ENCODE results near the gene SCYL1. TPM values are rescaled to one million over a fixed set of nuclear protein-coding genes. Genes with fewer than 3 reads are reported as not detected.

Gene SCYL1
- total RNA-seq, 1 donor from 2014 or later = 95.8 TPM

Other genes starting within 250 kb of the SCYL1 start
- 3.4 and 5.1 TPM in 2 replicates for gene CDC42EP2, start 210.2 kb upstream of the SCYL1 start, total RNA-seq
- gene DPF2, start 191.2 kb upstream of the SCYL1 start, total RNA-seq = 77.0 and 78.1 TPM in 2 replicates
- 1.3 and 1.6 TPM in 2 replicates for gene TIGD3, start 170.3 kb upstream of the SCYL1 start, total RNA-seq
- 14.6 and 16.3 TPM in 2 replicates for gene SLC25A45, start 142.4 kb upstream of the SCYL1 start, total RNA-seq
- gene FRMD8, start 138.4 kb upstream of the SCYL1 start, total RNA-seq = 39.7 and 39.8 TPM in 2 replicates
- gene NEAT1, start 102.3 kb upstream of the SCYL1 start, total RNA-seq = 422 and 430 TPM in 2 replicates
- gene MALAT1, start 26.0 kb upstream of the SCYL1 start, total RNA-seq = 4,338 and 4,347 TPM in 2 replicates
- gene LTBP3, start 33.3 kb downstream of the SCYL1 start, total RNA-seq = 85.3 and 86.4 TPM in 2 replicates
- 63.6 and 63.8 TPM in 2 replicates for gene ZNRD2, start 45.4 kb downstream of the SCYL1 start, total RNA-seq
- 31.5 and 32.0 TPM in 2 replicates for gene FAM89B, start 47.5 kb downstream of the SCYL1 start, total RNA-seq
- gene EHBP1L1, start 51.0 kb downstream of the SCYL1 start, total RNA-seq = 163 and 168 TPM in 2 replicates
- gene KCNK7, start 70.7 kb downstream of the SCYL1 start, total RNA-seq = 0.78 and 2.0 TPM in 2 replicates
- gene MAP3K11, start 89.1 kb downstream of the SCYL1 start, total RNA-seq = 84.6 and 88.6 TPM in 2 replicates
- gene PCNX3, start 90.7 kb downstream of the SCYL1 start, total RNA-seq = 40.1 and 43.6 TPM in 2 replicates
- 128 and 135 TPM in 2 replicates for gene SIPA1, start 113.0 kb downstream of the SCYL1 start, total RNA-seq
- gene RELA, start 137.8 kb downstream of the SCYL1 start, total RNA-seq = 86.9 and 89.3 TPM in 2 replicates
- 76.3 and 79.4 TPM in 2 replicates for gene KAT5, start 187.2 kb downstream of the SCYL1 start, total RNA-seq
- 85.0 and 94.0 TPM in 2 replicates for gene RNASEH2C, start 195.7 kb downstream of the SCYL1 start, total RNA-seq